Activated naive CD4-positive, alpha-beta T cell treated with Interleukin-2 at 50 U/mL for 16 hours (primary cell): ENCODE measurements around the gene TAF8.

Source experiments
- DNase-seq: peaks from one replicate; pipeline ENCODE4 v3.0.0-alpha.2; 2020

TAF8 gene

DNA sequence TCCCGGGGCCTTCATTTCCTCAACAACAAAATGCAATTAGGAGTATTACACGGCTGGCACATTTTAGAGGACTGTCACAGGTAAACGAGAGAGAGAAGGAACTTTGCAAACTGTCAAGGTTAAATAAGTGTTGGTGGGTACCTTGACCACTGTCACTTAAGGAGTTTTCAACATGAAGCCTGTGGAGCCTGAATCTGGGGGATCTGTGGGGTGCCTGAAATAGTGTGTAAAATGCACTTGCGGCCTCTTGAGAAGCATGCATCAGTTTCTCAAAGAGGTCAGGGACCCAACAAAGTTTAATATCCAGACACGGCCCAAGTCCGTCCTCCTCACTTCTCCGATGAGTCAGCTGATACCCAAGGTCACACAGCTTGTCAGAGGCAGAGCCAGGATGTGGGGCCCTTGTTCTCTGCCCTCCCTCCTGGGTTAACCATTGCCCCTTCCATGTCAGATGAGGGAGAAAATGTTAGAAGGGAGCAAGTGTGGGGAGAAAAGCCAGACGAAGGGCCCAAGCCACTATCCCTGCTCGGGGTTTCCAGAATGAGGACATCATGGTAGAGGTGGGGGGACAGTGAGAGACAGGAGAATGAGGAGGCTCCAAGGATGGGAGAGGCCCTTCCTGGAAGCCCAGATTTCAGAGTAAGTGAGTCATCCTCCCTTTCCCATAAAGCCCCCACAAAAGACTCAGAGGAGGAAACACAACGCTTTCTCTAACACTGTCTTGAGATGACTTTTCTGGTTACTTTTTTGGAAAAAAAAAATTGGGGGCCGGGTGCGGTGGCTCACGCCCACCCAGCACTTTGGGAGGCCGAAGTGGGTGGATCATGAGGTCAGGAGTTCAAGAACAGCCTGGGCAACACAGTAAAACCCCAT is 49.9 kb downstream of the TAF8 start:
- peak; percentile 8 for DNase-seq

DNA sequence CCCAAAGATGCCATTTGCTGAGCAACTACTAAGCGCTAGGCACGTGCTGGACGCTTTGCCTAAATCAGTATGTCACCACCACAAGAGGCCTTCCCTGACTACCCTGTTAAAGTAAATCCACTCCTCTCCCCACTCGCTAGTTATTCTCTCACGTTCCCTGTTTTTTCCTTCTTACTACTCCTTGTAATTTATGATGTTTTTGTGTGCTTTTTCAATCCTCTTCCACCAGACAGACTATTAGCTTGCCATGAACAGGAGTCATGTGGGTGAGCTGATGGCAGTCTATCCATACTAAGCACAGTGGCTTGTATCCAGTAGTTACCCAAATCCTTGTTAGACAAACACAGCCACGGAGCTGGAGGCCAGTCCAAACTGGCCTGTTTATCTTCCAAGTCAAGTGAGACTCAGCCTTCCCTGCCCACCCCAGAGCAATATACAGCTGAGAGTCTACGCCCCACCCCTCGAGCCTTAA is 50.9 kb downstream of the TAF8 start:
- no peak for DNase-seq

- no peak for DNase-seq
These were observed 52.9 kb downstream of the TAF8 start for GRCh38 chr6:42103216-42103615.

- no peak for DNase-seq
These were observed 53.4 kb downstream of the TAF8 start for GRCh38 chr6:42103753-42104094.

GRCh38 chr6:42104095-42104803 is 53.9 kb downstream of the TAF8 start:
- DNase-seq: peak; percentile 76

DNA sequence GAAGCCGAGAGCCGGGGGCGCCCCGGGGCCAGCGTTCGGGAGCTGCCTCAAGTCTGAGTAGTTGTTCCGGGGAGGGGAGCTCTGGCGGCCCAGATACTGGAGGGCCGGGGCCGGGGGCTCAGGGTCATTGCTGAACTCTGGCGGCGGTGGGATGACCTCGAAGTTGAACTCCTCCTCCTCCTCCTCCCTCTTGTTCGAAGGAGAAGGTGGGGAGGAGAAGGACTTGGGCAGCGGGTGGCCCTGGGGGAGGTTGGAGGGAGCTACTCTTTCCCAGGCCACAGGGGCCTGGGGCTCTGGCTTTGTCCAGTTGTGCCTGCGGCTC is 54.4 kb downstream of the TAF8 start:
- DNase-seq: no peak

- no peak for DNase-seq
These were observed 54.9 kb downstream of the TAF8 start for GRCh38 chr6:42105156-42105648.

GRCh38 chr6:42105709-42106108 is 55.4 kb downstream of the TAF8 start:
- DNase-seq: no peak

- DNase-seq: no peak
These were observed 56.0 kb downstream of the TAF8 start for GRCh38 chr6:42106112-42107023.

GRCh38 chr6:42108071-42108470 is 57.7 kb downstream of the TAF8 start:
- no peak for DNase-seq

DNA sequence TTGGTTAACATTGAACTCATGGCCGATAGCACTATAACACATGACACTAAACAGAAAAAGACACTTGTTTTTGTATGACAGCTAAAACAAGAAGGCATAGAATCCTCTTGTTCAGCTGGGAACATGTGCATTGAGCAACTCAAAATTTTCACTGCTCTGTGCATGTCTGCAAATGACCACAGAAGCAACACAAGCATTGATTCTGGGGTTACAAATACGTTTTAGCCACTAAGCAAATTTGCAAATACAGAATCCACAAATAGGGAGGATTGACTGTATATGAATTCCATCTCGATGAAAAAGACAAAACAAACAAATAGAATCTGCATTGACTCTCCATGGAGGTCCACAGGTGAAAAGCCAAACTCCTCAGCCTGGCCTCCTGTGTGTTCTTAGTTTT is 60.4 kb downstream of the TAF8 start:
- no peak for DNase-seq

DNA sequence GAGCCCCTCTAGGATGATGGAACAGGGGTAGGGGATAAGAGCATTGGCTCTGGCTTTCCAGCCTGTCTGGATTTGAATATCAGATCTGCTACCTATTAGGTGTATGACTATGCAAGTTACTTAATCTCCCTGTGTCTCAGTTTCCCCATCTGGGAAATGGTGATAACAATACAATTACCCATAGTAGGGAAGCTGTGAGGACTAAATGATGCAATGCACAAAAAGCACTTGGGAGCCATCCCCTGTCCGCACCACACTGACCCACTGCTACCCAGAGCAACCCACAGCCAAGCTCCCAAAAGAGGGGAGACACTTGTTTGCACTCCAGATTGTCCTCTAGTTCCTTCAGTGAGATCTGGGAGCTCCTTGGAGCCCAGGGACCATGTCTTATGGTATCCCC is 62.0 kb downstream of the TAF8 start:
- no peak for DNase-seq

GRCh38 chr6:42113936-42114636 is 63.8 kb downstream of the TAF8 start:
- DNase-seq: no peak

GRCh38 chr6:42117843-42118161 is 67.5 kb downstream of the TAF8 start:
- no peak for DNase-seq

- no peak for DNase-seq
These were observed 68.1 kb downstream of the TAF8 start for GRCh38 chr6:42118162-42119001.

- no peak for DNase-seq
These were observed 70.9 kb downstream of the TAF8 start for GRCh38 chr6:42120895-42121865.

DNA sequence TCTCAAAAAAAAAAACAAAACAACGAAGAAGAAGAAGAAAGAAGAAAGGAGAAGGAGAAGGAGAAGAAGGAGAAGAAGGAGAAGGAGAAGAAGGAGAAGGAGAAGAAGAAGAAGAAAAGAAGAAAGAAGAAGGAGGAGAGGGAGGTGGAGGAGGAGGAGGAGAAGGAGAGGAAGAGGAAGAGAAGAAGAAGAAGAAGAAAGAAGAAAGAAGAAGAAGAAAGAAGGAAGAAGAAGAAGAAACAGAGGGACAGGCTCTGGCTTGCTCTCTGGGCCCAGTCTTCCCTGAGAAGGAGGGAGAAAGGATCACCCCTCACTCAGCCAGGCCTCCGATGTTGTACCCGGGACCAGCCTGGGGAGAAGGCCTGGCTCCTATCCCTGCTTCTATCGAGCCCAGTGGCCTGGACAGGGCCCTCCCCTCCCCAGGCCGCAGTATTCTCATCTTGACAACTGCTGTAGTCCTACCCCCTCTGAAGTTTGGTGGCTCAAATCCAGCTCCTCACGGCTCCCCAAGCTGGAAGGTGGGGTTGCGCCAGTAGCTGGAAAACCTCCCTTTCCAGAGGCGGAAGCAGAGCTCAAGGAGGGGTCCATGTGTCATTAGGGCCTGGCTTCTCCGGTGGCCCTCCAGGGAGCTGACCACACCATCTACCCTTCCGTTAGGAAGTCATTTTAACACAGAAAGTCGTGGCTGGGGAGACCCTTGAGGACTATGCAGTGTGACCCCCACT is 73.2 kb downstream of the TAF8 start:
- DNase-seq: no peak

DNA sequence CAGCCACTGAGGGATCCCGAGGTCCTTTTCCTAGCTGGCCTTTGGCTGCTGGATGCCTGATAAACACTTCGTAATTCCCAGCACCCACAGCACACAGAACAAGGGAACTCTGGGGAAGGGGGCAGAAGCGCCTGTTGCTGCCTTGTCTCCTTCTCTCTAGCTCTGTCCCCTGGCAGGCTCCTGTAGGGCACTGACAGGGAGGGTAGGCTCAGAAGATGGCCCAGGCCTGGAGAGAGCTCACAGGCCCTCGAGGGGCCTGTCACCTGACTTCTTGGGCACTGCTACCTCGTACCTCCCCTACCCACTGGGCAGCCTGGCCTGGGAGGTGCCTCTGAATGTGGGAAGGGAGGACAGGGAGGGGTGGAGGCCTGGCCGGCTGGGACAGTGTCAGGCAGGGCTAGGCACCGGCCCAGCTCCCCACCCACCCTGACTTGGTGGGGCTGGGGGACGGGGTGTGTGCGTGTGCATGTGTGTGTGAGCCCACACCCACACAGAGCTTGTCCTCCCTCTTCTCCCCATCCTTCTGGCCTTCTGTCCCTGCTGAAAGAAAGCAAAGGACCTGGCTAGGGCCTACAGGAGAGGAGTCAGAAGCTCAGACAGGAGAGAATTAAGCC is 74.0 kb downstream of the TAF8 start:
- no peak for DNase-seq

GRCh38 chr6:42125231-42125630 is 74.9 kb downstream of the TAF8 start:
- DNase-seq: no peak
